ENCODE results near the gene PHLDA3.

- no peak for TF ChIP-seq CTCF (IDR thresholded peaks at IDR 0.05)
- no peak for TF ChIP-seq ZFX (IDR thresholded peaks at IDR 0.05; ENCODE audit: borderline replicate concordance)
Measured at GRCh38 chr1:201501812-201502510, 33.0 kb upstream of the PHLDA3 start.
